HL-60 (cell line): ENCODE measurements around the gene BSG.
A peak's percentile ranks its signal among the peaks of the same experiment; 100 is the strongest.

Experiments
- DNase-seq, 2 experiments: peaks; one replicate each; pipeline ENCODE4 v3.0.0-alpha.2; 2010 to 2020; ENCODE audit warnings: low read depth in 1 of 2, low spot score in 1 of 2
- H3K27ac ChIP-seq: fragments of 250-450 bp; sonication (Bioruptor Pico); replicated peaks from 2 replicates; pipeline ENCODE4 v1.5.1; 2020; ENCODE audit warnings: mild to moderate bottlenecking, moderate library complexity
- H3K27me3 ChIP-seq: fragments of 250-450 bp; sonication (Bioruptor Pico); 2 replicates; pipeline ENCODE4 v1.5.1; 2021; ENCODE audit warnings: mild to moderate bottlenecking, moderate library complexity; ENCODE audit not compliant: insufficient read depth, poor library complexity, severe bottlenecking
- H3K4me3 ChIP-seq: replicated peaks from 2 replicates; pipeline ENCODE4 v1.5.1; 2011; ENCODE audit warnings: mild to moderate bottlenecking, control low read depth, low read length; ENCODE audit not compliant: insufficient read depth
- CTCF ChIP-seq: IDR thresholded peaks from one replicate; pipeline ENCODE4 v1.5.1; 2011; ENCODE audit warnings: low read length, control low read depth, inconsistent platforms; ENCODE audit not compliant: insufficient read depth
- GABPA ChIP-seq: IDR thresholded peaks from 2 replicates; pipeline ENCODE4 v1.6.1; 2012; ENCODE audit warnings: low read depth
- POLR2AphosphoS5 ChIP-seq: IDR thresholded peaks from 2 replicates; pipeline ENCODE4 v1.6.1; 2012; ENCODE audit warnings: low read depth
- REST ChIP-seq: IDR thresholded peaks from 2 replicates; pipeline ENCODE4 v1.6.1; 2012; ENCODE audit warnings: low read depth; ENCODE audit not compliant: insufficient replicate concordance
- SPI1 ChIP-seq: IDR thresholded peaks from 2 replicates; pipeline ENCODE4 v1.6.1; 2012; ENCODE audit warnings: low read depth, mild to moderate bottlenecking, borderline replicate concordance

Gene BSG

GRCh38 chr19:588741-589692 is 16.6 kb downstream of the BSG start:
- no peak overlapping the region for H3K4me3 ChIP-seq
- TF ChIP-seq REST (peak; percentile 22), SPI1 (no peak), CTCF (no peak), GABPA (no peak), POLR2AphosphoS5 (no peak)
- no peak overlapping the region for H3K27ac ChIP-seq
- DNase-seq, result no peak
- H3K27me3 ChIP-seq, result peaks cover 26% of the 10 kb centered on the region

- TF ChIP-seq REST (no peak), SPI1 (no peak), CTCF (no peak), GABPA (no peak), POLR2AphosphoS5 (no peak)
- Histone ChIP-seq H3K4me3 (no peak within 1 kb of the TSS), H3K27ac (no peak within 1 kb of the TSS), H3K27me3 (peaks cover 26% of the 10 kb centered on the region)
- DNase-seq, result no peak
Observed at GRCh38 chr19:589693-590395, 17.4 kb downstream of the BSG start, which contains the start of gene HCN2. Gene HCN2, plus strand, starts transcription at chr19:589881. Its CDS starts 65 bp downstream, at chr19:589946.

- TF ChIP-seq SPI1 (no peak), POLR2AphosphoS5 (no peak), CTCF (no peak), GABPA (no peak), REST (no peak)
- DNase-seq, result no peak
- no peak overlapping the region for H3K4me3 ChIP-seq
- no peak overlapping the region for H3K27ac ChIP-seq
- peaks cover 26% of the 10 kb centered on the region for H3K27me3 ChIP-seq
Observed at GRCh38 chr19:590396-590745, 18.0 kb downstream of the BSG start.
